A549 (cell line): ENCODE data around the gene PROX2.

Source experiments
- BHLHE40 ChIP-seq: IDR thresholded peaks from 2 replicates; pipeline ENCODE4 v1.6.1; 2012; ENCODE audit warnings: low read depth, low read length, inconsistent platforms
- CTCF ChIP-seq: fragments of >200 bp; sonication (Bioruptor Twin); formaldehyde crosslinking; IDR thresholded peaks from 3 replicates; pipeline ENCODE4 v1.5.1; 2016
- USF2 ChIP-seq: fragments of 450-650 bp; IDR thresholded peaks from 2 replicates; pipeline ENCODE4 v1.6.1; 2014; ENCODE audit warnings: antibody characterized with exemption
- TF ChIP-seq, protein P1 (sequence below): IDR thresholded peaks from 2 replicates; pipeline ENCODE4 v1.6.1; 2012

DNA sequence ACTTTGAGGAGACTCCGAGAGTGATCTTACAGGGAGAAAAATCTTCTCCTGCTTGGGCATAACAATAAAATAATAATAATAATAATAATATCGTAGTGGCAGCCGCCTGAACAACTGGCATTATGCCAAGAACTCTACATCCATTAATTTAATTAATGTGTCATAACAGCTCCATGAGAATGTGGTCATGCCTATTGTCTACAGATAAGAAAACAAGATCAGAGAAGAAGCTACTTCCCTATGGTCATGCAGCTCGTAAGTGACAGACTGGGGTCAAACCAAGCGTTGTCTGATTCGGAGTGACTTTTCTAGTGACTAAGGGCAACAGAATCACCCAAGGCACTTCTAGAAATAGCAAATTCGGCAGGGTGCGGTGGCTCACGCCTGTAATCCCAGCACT lies 11.7 kb downstream of the PROX2 start:
- TF ChIP-seq, protein P1, sequence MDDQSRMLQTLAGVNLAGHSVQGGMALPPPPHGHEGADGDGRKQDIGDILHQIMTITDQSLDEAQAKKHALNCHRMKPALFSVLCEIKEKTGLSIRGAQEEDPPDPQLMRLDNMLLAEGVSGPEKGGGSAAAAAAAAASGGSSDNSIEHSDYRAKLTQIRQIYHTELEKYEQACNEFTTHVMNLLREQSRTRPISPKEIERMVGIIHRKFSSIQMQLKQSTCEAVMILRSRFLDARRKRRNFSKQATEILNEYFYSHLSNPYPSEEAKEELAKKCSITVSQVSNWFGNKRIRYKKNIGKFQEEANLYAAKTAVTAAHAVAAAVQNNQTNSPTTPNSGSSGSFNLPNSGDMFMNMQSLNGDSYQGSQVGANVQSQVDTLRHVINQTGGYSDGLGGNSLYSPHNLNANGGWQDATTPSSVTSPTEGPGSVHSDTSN, result no peak
- TF ChIP-seq BHLHE40 (no peak), USF2 (no peak), CTCF (no peak)
